Thyroid gland (tissue), 4 donors: ENCODE data around the gene ERVH48-1.

ENCODE experiments used
- POLR2A ChIP-seq, 2 donors: fragments of 450-650 bp; IDR thresholded peaks; one replicate each; pipeline ENCODE4 v1.6.1; 2017; ENCODE audit warnings: antibody characterized with exemption in 2 of 2, mild to moderate bottlenecking in 2 of 2, moderate library complexity in 1 of 2
- TF ChIP-seq, protein P1 (sequence below), 6 experiments: fragments of 200-600 bp in 3 of 6; fragments of 450-650 bp in 3 of 6; sonication (generic) in 3 of 6; IDR thresholded peaks; one replicate each; pipeline ENCODE4 v1.5.1; 2016 to 2019; ENCODE audit warnings: antibody characterized with exemption in 6 of 6, mild to moderate bottlenecking in 2 of 6, inconsistent platforms in 1 of 6, moderate library complexity in 1 of 6

- TF ChIP-seq, protein P1, sequence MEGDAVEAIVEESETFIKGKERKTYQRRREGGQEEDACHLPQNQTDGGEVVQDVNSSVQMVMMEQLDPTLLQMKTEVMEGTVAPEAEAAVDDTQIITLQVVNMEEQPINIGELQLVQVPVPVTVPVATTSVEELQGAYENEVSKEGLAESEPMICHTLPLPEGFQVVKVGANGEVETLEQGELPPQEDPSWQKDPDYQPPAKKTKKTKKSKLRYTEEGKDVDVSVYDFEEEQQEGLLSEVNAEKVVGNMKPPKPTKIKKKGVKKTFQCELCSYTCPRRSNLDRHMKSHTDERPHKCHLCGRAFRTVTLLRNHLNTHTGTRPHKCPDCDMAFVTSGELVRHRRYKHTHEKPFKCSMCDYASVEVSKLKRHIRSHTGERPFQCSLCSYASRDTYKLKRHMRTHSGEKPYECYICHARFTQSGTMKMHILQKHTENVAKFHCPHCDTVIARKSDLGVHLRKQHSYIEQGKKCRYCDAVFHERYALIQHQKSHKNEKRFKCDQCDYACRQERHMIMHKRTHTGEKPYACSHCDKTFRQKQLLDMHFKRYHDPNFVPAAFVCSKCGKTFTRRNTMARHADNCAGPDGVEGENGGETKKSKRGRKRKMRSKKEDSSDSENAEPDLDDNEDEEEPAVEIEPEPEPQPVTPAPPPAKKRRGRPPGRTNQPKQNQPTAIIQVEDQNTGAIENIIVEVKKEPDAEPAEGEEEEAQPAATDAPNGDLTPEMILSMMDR (IDR thresholded peaks at IDR 0.05): no peak
- TF ChIP-seq POLR2A (IDR thresholded peaks at IDR 0.05): no peak
Observed at GRCh38 chr21:42939582-42940413, 14.4 kb upstream of the ERVH48-1 start.
